GM12878 (cell line): ENCODE data around the gene TMEM45B. TPM values are rescaled to one million over a fixed set of nuclear protein-coding genes. Genes with fewer than 3 reads are reported as not detected.
"Not testable (repeated sequence)": the region's sequence is repeated elsewhere in the genome, so short reads cannot be mapped to it uniquely, and the experiment has no call there.

Source experiments
- ATAC-seq: fragments of 200-7000 bp; cut with Tn5 transposase; 3 replicates; pipeline ENCODE4 v1.9.1; 2020; ENCODE audit warnings: mild to moderate bottlenecking, moderate library complexity
- BruUV-seq: library from RNA; stranded (reverse); fragments of 400-500 nt; replicated peaks from 2 replicates; lab custom pipeline; 2021; lab: Mats Ljungman, UMichigan
- CTCF ChIA-PET: fragments of 300-600 bp; sonication (Branson Sonifier 250); formaldehyde crosslinking; extraction: SDS; loops from one replicate; lab custom pipeline; 2021; ENCODE audit warnings: inconsistent platforms; lab: Yijun Ruan, JAX
- POLR2A ChIA-PET: fragments of 350-600 bp; formaldehyde crosslinking; extraction: SDS; loops from one replicate; lab custom pipeline; 2021; ENCODE audit warnings: inconsistent platforms; lab: Charles Lee
- RAD21 ChIA-PET: fragments of 300-600 bp; sonication (Branson Sonifier 250); formaldehyde crosslinking; loops from one replicate; lab custom pipeline; 2023; ENCODE audit warnings: antibody characterized with exemption; ENCODE audit not compliant: unreplicated experiment; lab: Charles Lee
- SMC1A ChIA-PET: fragments of 300-600 bp; sonication (Branson Sonifier 250); formaldehyde crosslinking; loops from one replicate; lab custom pipeline; 2023; ENCODE audit not compliant: unreplicated experiment, uncharacterized antibody; lab: Charles Lee
- DNase-seq: peaks from one replicate; pipeline ENCODE4 v3.0.0-alpha.2; 2011; ENCODE audit warnings: low read depth, low spot score
- FAIRE-seq: peaks from 3 replicates; lab custom pipeline; 2011; peaks lifted over from hg19 to GRCh38; lab: Jason Lieb, UNC
- H2AFZ ChIP-seq: 2 replicates; pipeline ENCODE4 v1.6.0; 2011; ENCODE audit warnings: low read depth, low read length, control low read depth; ENCODE audit not compliant: control insufficient read depth
- H3K27ac ChIP-seq: 2 replicates; pipeline ENCODE4 v1.5.1; 2011; ENCODE audit warnings: control low read depth; ENCODE audit not compliant: control insufficient read depth, insufficient read depth
- H3K27me3 ChIP-seq, 2 experiments: replicated peaks in 1 of 2; 2 replicates each; pipeline versions ENCODE4 v1.6.0 to v1.6.1; 2011; ENCODE audit warnings: low read length in 1 of 2; ENCODE audit not compliant: control insufficient read depth in 2 of 2, insufficient read depth in 2 of 2
- H3K36me3 ChIP-seq, 2 experiments: 2 replicates each; pipeline ENCODE4 v1.5.1; 2011; ENCODE audit warnings: low read length in 1 of 2; ENCODE audit not compliant: control insufficient read depth in 2 of 2, insufficient read depth in 2 of 2
- H3K4me1 ChIP-seq: 2 replicates; pipeline ENCODE4 v1.6.1; 2011; ENCODE audit warnings: mild to moderate bottlenecking, low read length, moderate library complexity, mixed read lengths; ENCODE audit not compliant: control insufficient read depth, insufficient read depth
- H3K4me2 ChIP-seq: 2 replicates; pipeline ENCODE4 v1.6.0; 2011; ENCODE audit warnings: control low read depth; ENCODE audit not compliant: control insufficient read depth, insufficient read depth
- H3K4me3 ChIP-seq: fragments of 200-600 bp; sonication (generic); 2 replicates; pipeline ENCODE4 v1.5.1; 2016
- H3K79me2 ChIP-seq: 2 replicates; pipeline ENCODE4 v1.6.0; 2011; ENCODE audit warnings: low read length; ENCODE audit not compliant: control insufficient read depth, insufficient read depth
- H3K9ac ChIP-seq: 2 replicates; pipeline ENCODE4 v1.8.0; 2011; ENCODE audit warnings: low read length, control low read depth, mixed read lengths; ENCODE audit not compliant: control insufficient read depth, insufficient read depth
- H3K9me3 ChIP-seq: replicated peaks from 3 replicates; pipeline ENCODE4 v1.5.1; 2011; ENCODE audit warnings: mild to moderate bottlenecking, low read length; ENCODE audit not compliant: control insufficient read depth, insufficient read depth
- H4K20me1 ChIP-seq: 2 replicates; pipeline ENCODE4 v1.6.0; 2011; ENCODE audit not compliant: control insufficient read depth, insufficient read depth
- CBX3 ChIP-seq: fragments of 200-600 bp; sonication (generic); IDR thresholded peaks from 2 replicates; pipeline ENCODE4 v1.6.1; 2016; ENCODE audit warnings: low read depth, borderline replicate concordance
- CHD1 ChIP-seq: IDR thresholded peaks from 2 replicates; pipeline ENCODE4 v1.6.1; 2012; ENCODE audit warnings: low read depth, low read length, improper control_type of control experiment
- CREB1 ChIP-seq: IDR thresholded peaks from 2 replicates; pipeline ENCODE4 v1.6.1; 2012; ENCODE audit warnings: low read depth, mild to moderate bottlenecking, inconsistent platforms
- DPF2 ChIP-seq: fragments of 450-650 bp; IDR thresholded peaks from 2 replicates; pipeline ENCODE4 v1.6.1; 2017; ENCODE audit warnings: mild to moderate bottlenecking
- FOXK2 ChIP-seq: fragments of 450-650 bp; IDR thresholded peaks from 2 replicates; pipeline ENCODE4 v1.6.1; 2017; ENCODE audit warnings: mild to moderate bottlenecking, moderate library complexity
- NFYB ChIP-seq: IDR thresholded peaks from 2 replicates; pipeline ENCODE4 v1.6.1; 2011; ENCODE audit warnings: low read depth, mild to moderate bottlenecking, low read length, improper control_type of control experiment, moderate library complexity; ENCODE audit not compliant: insufficient read depth
- SMARCA5 ChIP-seq: fragments of 450-650 bp; IDR thresholded peaks from 2 replicates; pipeline ENCODE4 v1.6.1; 2017; ENCODE audit warnings: mild to moderate bottlenecking
- ZBED1 ChIP-seq: IDR thresholded peaks from 2 replicates; pipeline ENCODE4 v1.6.1; 2016; ENCODE audit warnings: borderline replicate concordance
- WGBS: methylation state at CpG from one replicate; pipeline ENCODE4 v1.1.6; 2016; ENCODE audit warnings: low lambda C conversion rate; ENCODE audit not compliant: insufficient replicate concordance, insufficient coverage; ENCODE audit errors: missing lambda C conversion rate; 5-methylcytosine and 5-hydroxymethylcytosine counted together
- in situ Hi-C: fragments of 300-500 bp; cut with MboI; formaldehyde crosslinking; loops from 9 replicates; pipeline ENCODE4 v1.14.3; 2018; ENCODE audit warnings: mixed read lengths
- intact Hi-C: fragments of 100-400 bp; cut with micrococcal nuclease; formaldehyde crosslinking; loops from one replicate; pipeline ENCODE4 v1.14.2; 2022; ENCODE audit not compliant: unreplicated experiment
- polyA plus RNA-seq, 11 experiments: library from polyadenylated mRNA; depleted of rRNA in 4 of 11; unstranded in 6 of 11; stranded (reverse) in 5 of 11; fragments of >200 nt; fragmentation: Nextera tagmentation in 4 of 11; fragmentation: Illumina TruSeq in 1 of 11; extraction: Ambion mirVana in 4 of 11; extraction: Trizol in 1 of 11; gene quantifications; 1 replicate in 1 of 11; 2 replicates in 10 of 11; pipeline versions ENCODE4 v1.2.1 to v1.2.3, GENCODE V29; 2011 to 2016; ENCODE audit warnings: inconsistent platforms in 2 of 11, missing spikeins in 2 of 11, low read depth in 1 of 11
- total RNA-seq, 4 experiments: library from RNA; depleted of rRNA in 3 of 4; stranded (reverse); fragments of >200 nt in 3 of 4; fragmentation: Illumina TruSeq in 1 of 4; extraction: Trizol in 1 of 4; gene quantifications; 2 replicates each; pipeline versions ENCODE4 v1.2.1 to v1.2.3, GENCODE V29; 2013 to 2021
- TF ChIP-seq, protein P1 (sequence below): IDR thresholded peaks from 2 replicates; pipeline ENCODE4 v1.6.1; 2012; ENCODE audit warnings: low read depth, low read length, improper control_type of control experiment

Gene TMEM45B
- total and polyA plus RNA-seq, 10 of the 15 experiments (the other 5 are each of a cell fraction or from before 2014, with no cell fraction given): 0.05 to 0.13 TPM; not detected in 8

DNA sequence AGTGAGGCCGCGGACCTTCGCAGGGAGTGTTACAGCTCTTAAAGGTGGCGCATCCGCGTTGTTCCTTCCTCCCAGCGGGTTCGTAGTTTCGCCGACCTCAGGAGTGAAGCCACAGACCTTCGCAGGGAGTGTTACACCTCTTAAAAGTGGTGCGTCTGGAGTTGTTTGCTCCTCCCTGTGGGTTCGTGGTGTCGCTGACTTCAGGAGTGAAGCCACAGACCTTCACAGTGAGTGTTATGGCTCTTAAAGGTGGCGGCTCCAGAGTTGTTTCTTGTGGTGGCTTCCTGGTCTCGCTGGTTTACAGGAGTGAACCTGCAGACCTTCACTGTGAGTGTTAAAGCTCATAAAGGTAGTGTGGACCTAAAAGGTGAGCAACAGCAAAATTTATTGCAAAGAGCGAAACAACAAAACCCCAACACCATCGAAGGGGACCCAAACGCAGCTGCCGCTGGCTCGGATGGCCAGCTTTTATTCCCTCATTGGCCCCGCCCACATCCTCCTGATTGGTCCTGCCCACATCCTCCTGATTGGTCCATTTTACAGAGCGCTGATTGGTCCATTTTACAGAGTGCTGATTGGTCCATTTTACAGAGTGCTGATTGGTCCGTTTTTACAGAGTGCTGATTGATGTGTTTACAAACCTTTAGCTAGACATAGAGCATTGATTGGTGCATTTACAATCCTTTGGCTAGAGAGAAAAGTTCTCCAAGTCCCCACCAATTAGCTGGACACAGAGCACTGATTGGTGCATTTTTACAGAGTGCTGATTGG is 1.2 kb upstream of the TMEM45B start:
- Histone ChIP-seq H4K20me1 (no peaks in the 10 kb centered on the region), H3K36me3 (no peaks in the 10 kb centered on the region), H3K4me3 (no peak overlapping the region), H3K9me3 (no peaks in the 10 kb centered on the region), H3K79me2 (no peaks in the 10 kb centered on the region), H3K4me1 (no peaks in the 10 kb centered on the region), H2AFZ (no peak overlapping the region), H3K27ac (no peak overlapping the region), H3K27me3 (no peaks in the 10 kb centered on the region), H3K4me2 (no peak overlapping the region), H3K9ac (no peak overlapping the region)
- WGBS: 72% methylated on average over 24 of the region's 24 CpGs
- BruUV-seq: no TSS peak
- intact Hi-C loops: no loop called here
- RAD21 ChIA-PET: no interaction called here
- SMC1A ChIA-PET: interaction anchor here (0.6 kb wide), 1 partner anchor 13 kb away, joined by 3 read pairs; no protein-coding TSS in a partner anchor
- no peak for FAIRE-seq
- DNase-seq: no peak
- CTCF ChIA-PET: no interaction called here
- POLR2A ChIA-PET: no interaction called here
- in situ Hi-C loops: no loop called here
- ATAC-seq: no peak
- no peak for TF ChIP-seq SMARCA5
- peak; percentile 79 for TF ChIP-seq NFYB
- no peak for TF ChIP-seq CHD1
- TF ChIP-seq CREB1: no peak
- TF ChIP-seq, protein P1, sequence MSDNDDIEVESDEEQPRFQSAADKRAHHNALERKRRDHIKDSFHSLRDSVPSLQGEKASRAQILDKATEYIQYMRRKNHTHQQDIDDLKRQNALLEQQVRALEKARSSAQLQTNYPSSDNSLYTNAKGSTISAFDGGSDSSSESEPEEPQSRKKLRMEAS: no peak

DNA sequence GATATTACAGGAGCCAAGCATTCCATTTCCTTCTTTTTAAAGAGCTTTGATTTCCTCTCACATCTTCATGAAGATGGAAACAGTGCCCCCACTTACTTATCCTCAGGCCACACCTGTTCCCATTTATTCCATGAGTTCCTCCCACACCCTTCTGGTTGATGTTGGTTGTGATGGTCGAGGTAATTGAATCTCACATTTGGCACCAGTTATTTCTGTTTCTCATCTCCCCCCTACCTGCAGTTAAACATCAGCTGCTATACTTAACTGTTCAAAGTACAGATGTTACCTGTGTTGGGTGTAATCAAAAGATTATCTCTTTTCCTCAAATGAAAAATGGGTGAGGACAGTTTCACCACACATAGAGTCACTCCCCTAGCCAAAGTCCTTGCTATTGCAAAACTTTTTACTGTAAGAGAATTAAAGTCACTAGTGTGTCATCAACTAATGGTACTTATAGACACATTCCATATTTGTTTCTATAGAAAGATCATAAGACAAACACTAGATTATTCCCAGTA is 1.9 kb downstream of the TMEM45B start:
- H3K9ac ChIP-seq: no peak overlapping the region
- H3K27ac ChIP-seq: no peak overlapping the region
- no peaks in the 10 kb centered on the region for H3K9me3 ChIP-seq
- SMC1A ChIA-PET: no interaction called here
- DNase-seq (no peak), ATAC-seq (no peak), FAIRE-seq (no peak)
- in situ Hi-C loops (no loop called here), intact Hi-C loops (no loop called here)
- RAD21 ChIA-PET: no interaction called here
- BruUV-seq: no TSS peak
- H3K36me3 ChIP-seq: no peaks in the 10 kb centered on the region
- no peaks in the 10 kb centered on the region for H3K27me3 ChIP-seq
- H3K4me1 ChIP-seq: no peaks in the 10 kb centered on the region
- H3K4me3 ChIP-seq: no peak overlapping the region
- CTCF ChIA-PET: no interaction called here
- TF ChIP-seq DPF2 (no peak), ZBED1 (no peak), CBX3 (no peak), FOXK2 (no peak)
- no peak overlapping the region for H3K4me2 ChIP-seq
- H4K20me1 ChIP-seq: no peaks in the 10 kb centered on the region
- 0% methylated on average over 1 of the region's 1 CpG for WGBS
- no peaks in the 10 kb centered on the region for H3K79me2 ChIP-seq
- H2AFZ ChIP-seq: no peak overlapping the region
- POLR2A ChIA-PET: no interaction called here

DNA sequence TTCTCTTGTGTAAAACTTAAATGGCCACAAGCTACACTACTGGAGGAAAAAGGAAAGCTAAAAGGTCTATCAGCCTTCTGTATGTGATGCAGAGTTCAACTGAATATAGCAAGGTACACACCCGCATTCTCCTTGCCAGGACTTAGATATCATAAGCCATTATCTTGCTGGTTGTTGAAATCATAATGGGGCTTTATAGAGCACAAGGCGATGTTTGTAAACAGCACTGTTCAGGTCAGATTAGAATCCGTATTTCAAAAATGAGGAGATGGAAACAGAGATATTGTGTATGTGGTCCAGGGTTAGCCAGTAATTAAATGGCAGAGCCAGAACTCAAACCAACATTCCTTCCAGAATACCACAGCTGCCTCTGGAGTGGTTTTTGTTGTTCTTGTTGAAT is 2.6 kb downstream of the TMEM45B start:
- H2AFZ ChIP-seq, SMC1A ChIA-PET, in situ Hi-C loops, POLR2A ChIA-PET, H4K20me1 ChIP-seq, H3K79me2 ChIP-seq, intact Hi-C loops, CTCF ChIA-PET, H3K4me1 ChIP-seq, H3K27me3 ChIP-seq, H3K36me3 ChIP-seq, H3K9ac ChIP-seq, ATAC-seq, BruUV-seq, H3K4me3 ChIP-seq, H3K27ac ChIP-seq, H3K4me2 ChIP-seq, DNase-seq, H3K9me3 ChIP-seq, RAD21 ChIA-PET: not testable (repeated sequence)
- WGBS: 40% methylated on average over 3 of the region's 3 CpGs
- peak; percentile 31 for FAIRE-seq
